RWPE1 (cell line): ENCODE results near the gene SLC4A2.
A peak's percentile ranks its signal among the peaks of the same experiment; 100 is the strongest.

Experiments used
- CTCF ChIA-PET: fragments of 350-600 bp; sonication (Branson Sonifier 250); formaldehyde crosslinking; extraction: SDS; loops from one replicate; lab custom pipeline; 2021; lab: Yijun Ruan, JAX
- POLR2A ChIA-PET: fragments of 400-600 bp; formaldehyde crosslinking; extraction: SDS; loops from one replicate; lab custom pipeline; 2020; ENCODE audit warnings: antibody characterized with exemption; ENCODE audit not compliant: low non-redundant PET; lab: Yijun Ruan, JAX
- DNase-seq: peaks from one replicate; pipeline ENCODE4 v3.0.0; 2012; ENCODE audit warnings: low spot score
- H3K27ac ChIP-seq: fragments of 450-650 bp; 2 replicates; pipeline ENCODE4 v1.5.1; 2017
- TF ChIP-seq, protein P1 (sequence below): fragments of 450-650 bp; conservative IDR thresholded peaks from 2 replicates; pipeline ENCODE4 v1.5.1; 2017; ENCODE audit warnings: low read depth, mild to moderate bottlenecking

SLC4A2 gene

GRCh38 chr7:151115836-151116418 is 56.5 kb downstream of the SLC4A2 start:
- POLR2A ChIA-PET: interaction anchor here (1.1 kb wide), 1 partner anchor 35 kb away, joined by 5 read pairs; the partner anchor contains the start of gene FASTK
- peak overlapping the region; percentile 91 for H3K27ac ChIP-seq
- TF ChIP-seq, protein P1, sequence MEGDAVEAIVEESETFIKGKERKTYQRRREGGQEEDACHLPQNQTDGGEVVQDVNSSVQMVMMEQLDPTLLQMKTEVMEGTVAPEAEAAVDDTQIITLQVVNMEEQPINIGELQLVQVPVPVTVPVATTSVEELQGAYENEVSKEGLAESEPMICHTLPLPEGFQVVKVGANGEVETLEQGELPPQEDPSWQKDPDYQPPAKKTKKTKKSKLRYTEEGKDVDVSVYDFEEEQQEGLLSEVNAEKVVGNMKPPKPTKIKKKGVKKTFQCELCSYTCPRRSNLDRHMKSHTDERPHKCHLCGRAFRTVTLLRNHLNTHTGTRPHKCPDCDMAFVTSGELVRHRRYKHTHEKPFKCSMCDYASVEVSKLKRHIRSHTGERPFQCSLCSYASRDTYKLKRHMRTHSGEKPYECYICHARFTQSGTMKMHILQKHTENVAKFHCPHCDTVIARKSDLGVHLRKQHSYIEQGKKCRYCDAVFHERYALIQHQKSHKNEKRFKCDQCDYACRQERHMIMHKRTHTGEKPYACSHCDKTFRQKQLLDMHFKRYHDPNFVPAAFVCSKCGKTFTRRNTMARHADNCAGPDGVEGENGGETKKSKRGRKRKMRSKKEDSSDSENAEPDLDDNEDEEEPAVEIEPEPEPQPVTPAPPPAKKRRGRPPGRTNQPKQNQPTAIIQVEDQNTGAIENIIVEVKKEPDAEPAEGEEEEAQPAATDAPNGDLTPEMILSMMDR: no peak
- peak; percentile 94 for DNase-seq
- CTCF ChIA-PET: interaction anchor here (0.7 kb wide), 1 partner anchor 53 kb away, joined by 3 read pairs; no protein-coding TSS in a partner anchor

DNA sequence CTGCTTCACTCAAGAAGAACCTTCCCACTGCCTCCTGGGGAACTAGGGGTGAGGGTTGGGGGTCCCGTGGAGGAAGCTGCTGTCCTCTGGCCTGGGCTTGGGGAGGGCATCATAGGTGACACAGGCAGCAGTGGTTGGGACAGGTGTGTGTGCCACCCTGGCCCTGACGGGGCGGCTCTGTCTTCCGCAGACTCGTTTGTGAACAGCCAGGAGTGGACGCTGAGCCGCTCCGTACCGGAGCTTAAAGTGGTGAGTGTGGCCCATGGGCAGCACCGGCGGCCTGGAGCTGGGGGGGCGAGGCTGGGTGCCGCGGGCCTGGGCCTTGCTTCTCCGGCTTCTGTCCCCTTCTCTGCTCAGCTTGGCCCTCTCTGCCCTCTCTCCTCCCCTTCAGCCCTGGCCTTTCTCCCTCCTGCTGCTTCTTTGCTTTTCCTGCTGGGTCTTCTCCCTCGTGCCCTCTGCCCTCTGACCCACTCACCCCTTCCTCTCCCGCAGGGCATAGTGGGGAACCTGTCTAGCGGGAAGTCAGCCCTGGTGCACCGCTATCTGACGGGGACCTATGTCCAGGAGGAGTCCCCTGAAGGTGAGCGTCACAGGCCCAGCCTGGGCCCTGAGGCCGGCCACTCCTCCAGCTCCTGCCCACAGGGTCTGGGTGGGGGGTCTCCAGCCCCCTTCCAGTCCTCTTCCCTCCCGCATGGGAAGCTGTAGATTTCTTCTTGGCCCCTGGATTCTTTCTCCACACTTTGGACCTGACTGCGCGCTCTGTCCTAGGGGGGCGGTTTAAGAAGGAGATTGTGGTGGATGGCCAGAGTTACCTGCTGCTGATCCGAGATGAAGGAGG is 57.4 kb downstream of the SLC4A2 start:
- TF ChIP-seq, protein P1: no peak
- ChIA-PET POLR2A (interaction anchor here (1.1 kb wide), 1 partner anchor 36 kb away, joined by 5 read pairs; the partner anchor contains the start of gene FASTK), CTCF (no interaction called here)
- peak overlapping the region; percentile 91 for H3K27ac ChIP-seq
- DNase-seq: no peak

DNA sequence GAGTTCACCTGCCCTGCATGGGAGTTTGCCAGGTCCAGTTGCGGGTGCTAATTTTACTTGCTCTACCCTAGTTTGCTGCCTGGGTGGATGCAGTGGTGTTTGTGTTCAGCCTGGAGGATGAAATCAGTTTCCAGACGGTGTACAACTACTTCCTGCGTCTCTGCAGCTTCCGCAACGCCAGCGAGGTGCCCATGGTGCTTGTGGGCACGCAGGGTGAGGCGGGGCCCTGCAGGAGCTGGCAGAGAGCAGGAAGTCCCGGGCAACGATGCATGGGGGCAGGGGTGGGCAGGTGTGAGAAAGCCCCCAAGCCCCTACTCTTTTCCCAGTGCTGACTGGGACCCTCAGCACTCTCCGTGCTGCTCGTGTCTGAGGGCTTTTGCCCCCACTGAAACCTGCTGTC is 58.2 kb downstream of the SLC4A2 start:
- peak overlapping the region; percentile 91 for H3K27ac ChIP-seq
- no peak for DNase-seq
- POLR2A ChIA-PET: no interaction called here
- TF ChIP-seq, protein P1: no peak
- CTCF ChIA-PET: no interaction called here

DNA sequence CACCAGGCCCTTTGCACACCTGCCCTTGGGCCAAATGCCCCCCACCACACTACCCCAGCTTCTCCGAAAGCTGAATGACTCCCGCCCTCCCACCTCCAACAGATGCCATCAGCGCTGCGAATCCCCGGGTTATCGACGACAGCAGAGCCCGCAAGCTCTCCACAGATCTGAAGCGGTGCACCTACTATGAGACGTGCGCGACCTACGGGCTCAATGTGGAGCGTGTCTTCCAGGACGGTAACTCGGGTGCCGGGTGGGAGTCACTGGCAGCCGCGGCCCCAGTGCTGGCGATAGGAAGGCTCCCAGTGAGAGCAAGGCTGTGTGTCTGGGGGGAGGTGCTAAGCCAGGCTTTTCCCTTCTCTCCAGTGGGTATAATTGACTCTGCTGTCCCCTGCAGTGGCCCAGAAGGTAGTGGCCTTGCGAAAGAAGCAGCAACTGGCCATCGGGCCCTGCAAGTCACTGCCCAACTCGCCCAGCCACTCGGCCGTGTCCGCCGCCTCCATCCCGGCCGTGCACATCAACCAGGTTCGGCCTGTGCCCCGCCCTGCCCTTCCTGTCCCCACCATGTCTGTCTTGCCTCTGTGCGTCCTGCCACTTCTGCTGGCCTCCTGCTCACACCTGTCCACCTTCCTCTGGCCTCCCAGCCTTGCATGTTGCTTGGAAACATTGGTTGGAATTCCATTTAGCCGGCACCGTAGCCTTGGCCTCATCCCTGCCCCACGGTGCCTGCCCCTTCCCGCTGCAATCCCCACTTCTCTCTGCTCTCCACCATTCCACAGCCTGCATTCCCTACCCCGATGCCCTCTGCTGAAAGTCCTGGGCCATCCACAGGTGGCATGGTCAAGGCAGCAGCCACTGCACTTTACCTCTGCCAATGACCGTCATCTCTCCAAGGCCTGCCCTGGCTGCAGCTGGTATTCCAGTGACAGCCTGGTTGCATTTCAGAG is 59.0 kb downstream of the SLC4A2 start:
- H3K27ac ChIP-seq: peak overlapping the region; percentile 91
- TF ChIP-seq, protein P1: no peak
- ChIA-PET POLR2A (no interaction called here), CTCF (no interaction called here)
- DNase-seq: no peak

DNA sequence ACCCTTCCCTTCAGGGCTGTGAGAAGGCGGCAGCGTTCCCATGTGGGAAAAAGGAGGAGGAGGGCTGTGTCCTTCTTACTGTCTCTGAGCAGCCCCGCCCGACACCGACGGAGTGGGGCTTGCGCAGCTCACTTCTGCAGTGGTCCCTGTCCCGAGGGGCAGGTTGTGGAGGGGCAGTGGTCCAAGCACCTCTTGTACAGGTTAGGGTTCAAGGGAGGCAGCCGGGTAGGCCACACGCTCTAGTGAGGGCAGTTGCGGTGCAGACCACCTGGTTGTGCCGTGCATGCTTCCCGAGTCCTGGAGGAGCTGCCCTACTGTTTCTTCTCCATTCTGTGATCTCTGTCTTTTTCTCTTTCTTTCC is 59.6 kb downstream of the SLC4A2 start:
- DNase-seq: no peak
- ChIA-PET CTCF (no interaction called here), POLR2A (no interaction called here)
- TF ChIP-seq, protein P1: no peak
- peak overlapping the region; percentile 91 for H3K27ac ChIP-seq

GRCh38 chr7:151119902-151120301 is 60.5 kb downstream of the SLC4A2 start:
- H3K27ac ChIP-seq: peak overlapping the region; percentile 91
- CTCF ChIA-PET: interaction anchor here (0.7 kb wide), 1 partner anchor 136 kb away, joined by 3 read pairs; no protein-coding TSS in a partner anchor
- DNase-seq: no peak
- TF ChIP-seq, protein P1: no peak
- POLR2A ChIA-PET: no interaction called here
